ENCODE data around the gene CDT1. TPM values are rescaled to one million over a fixed set of nuclear protein-coding genes. Genes with fewer than 3 reads are reported as not detected.

Gene CDT1
- polyA plus RNA-seq, 3 donors = 0.33 to 2.6 (median 0.60) TPM

- H3K27ac ChIP-seq (ENCODE audit: low read depth, low read length) = no peak within 1 kb of the TSS
- 0 to 1% (median 1%) methylated on average over 70 to 87 of the region's 87 CpGs for WGBS, 3 donors
These were observed 53.5 kb downstream of the CDT1 start, which contains the start of the genes GALNS and TRAPPC2L for GRCh38 chr16:88856828-88857727. Gene GALNS (minus strand): TSS chr16:88856947. CDS start chr16:88856877, 70 bp downstream. Gene TRAPPC2L (plus strand): TSS chr16:88857127. CDS start chr16:88857151, 24 bp downstream.

- no peak overlapping the region for H3K27ac ChIP-seq (ENCODE audit: low read depth, low read length)
- 13 to 15% (median 14%) methylated on average over 12 of the region's 12 CpGs for WGBS, 3 donors
These were observed 54.2 kb downstream of the CDT1 start for GRCh38 chr16:88857728-88858339.

Other genes with a start within 250 kb of the CDT1 start
- gene ZC3H18, start 233.4 kb upstream of the CDT1 start, polyA plus RNA-seq = 10 to 100 TPM; 11.1 to 27.0 (median 26.0) TPM
- gene IL17C, start 165.2 kb upstream of the CDT1 start, polyA plus RNA-seq = not detected
- gene CYBA, start 152.7 kb upstream of the CDT1 start, polyA plus RNA-seq = 100 to 1,000 TPM in 1 of 3 donors, 10 to 100 TPM in 2; 70.7 to 195 (median 93.1) TPM
- gene MVD, start 140.7 kb upstream of the CDT1 start, polyA plus RNA-seq = 10 to 100 TPM; 22.6 to 34.5 (median 31.2) TPM
- gene SNAI3, start 117.3 kb upstream of the CDT1 start, polyA plus RNA-seq = under 1 TPM; 0.22 to 0.71 (median 0.45) TPM
- gene RNF166, start 97.4 kb upstream of the CDT1 start, polyA plus RNA-seq = 10 to 100 TPM in 2 of 3 donors, 1 to 10 TPM in 1; 9.8 to 25.9 (median 13.8) TPM
- gene CTU2, start 97.3 kb upstream of the CDT1 start, polyA plus RNA-seq = 10 to 100 TPM in 2 of 3 donors, 1 to 10 TPM in 1; 9.5 to 19.3 (median 17.3) TPM
- 100 to 1,000 TPM in 2 of 3 donors, 10 to 100 TPM in 1; 61.0 to 436 (median 237) TPM for gene PIEZO1, start 18.6 kb upstream of the CDT1 start, polyA plus RNA-seq
- 100 to 1,000 TPM; 162 to 256 (median 227) TPM for gene APRT, start 8.1 kb downstream of the CDT1 start, polyA plus RNA-seq
- gene GALNS, start 53.2 kb downstream of the CDT1 start, polyA plus RNA-seq = 10 to 100 TPM in 2 of 3 donors, 1 to 10 TPM in 1; 6.3 to 23.8 (median 18.9) TPM
- gene TRAPPC2L, start 53.3 kb downstream of the CDT1 start, polyA plus RNA-seq = 10 to 100 TPM; 25.4 to 56.8 (median 47.6) TPM
- under 1 TPM in 2 of 3 donors, not detected in 1; 0.07 to 0.09 TPM for gene PABPN1L, start 62.9 kb downstream of the CDT1 start, polyA plus RNA-seq
- 10 to 100 TPM in 2 of 3 donors, 1 to 10 TPM in 1; 7.7 to 19.6 (median 10.7) TPM for gene CBFA2T3, start 173.4 kb downstream of the CDT1 start, polyA plus RNA-seq